Retinal pigment epithelial cell (primary cell): ENCODE results near the gene ID4.

Experiments
- DNase-seq: peaks from one replicate; pipeline ENCODE4 v3.0.0-alpha.2; 2010; ENCODE audit warnings: low read depth
- H3K4me3 ChIP-seq: 2 replicates; pipeline ENCODE4 v1.5.1; 2011; ENCODE audit warnings: mild to moderate bottlenecking, low read length, control low read depth, moderate library complexity
- CTCF ChIP-seq: conservative IDR thresholded peaks from 2 replicates; pipeline ENCODE4 v1.5.1; 2011; ENCODE audit warnings: low read depth, low read length, control low read depth, inconsistent platforms

Gene ID4

GRCh38 chr6:19833947-19834346 is 3.2 kb upstream of the ID4 start:
- no peak for DNase-seq
- H3K4me3 ChIP-seq, result no peak overlapping the region
- no peak for TF ChIP-seq CTCF

- no peak for DNase-seq
These were observed 2.3 kb upstream of the ID4 start for GRCh38 chr6:19834858-19835257.

GRCh38 chr6:19835605-19836004 is 1.6 kb upstream of the ID4 start:
- no peak for TF ChIP-seq CTCF
- H3K4me3 ChIP-seq, result no peak overlapping the region
- DNase-seq, result no peak

More at GRCh38 chr6:19834858-19835257, 2.3 kb upstream of the ID4 start:
- TF ChIP-seq CTCF, result no peak
- no peak overlapping the region for H3K4me3 ChIP-seq

- no peak for DNase-seq
- no peak for TF ChIP-seq CTCF
- H3K4me3 ChIP-seq, result peak overlapping the region; percentile 93
These were observed 606 bp downstream of the ID4 start for GRCh38 chr6:19837511-19838441.

GRCh38 chr6:19838442-19839236 is 1.5 kb downstream of the ID4 start:
- peak overlapping the region; percentile 93 for H3K4me3 ChIP-seq
- TF ChIP-seq CTCF, result no peak
- DNase-seq, result no peak

GRCh38 chr6:19839237-19839546 is 2.0 kb downstream of the ID4 start:
- no peak for DNase-seq
- H3K4me3 ChIP-seq, result peak overlapping the region; percentile 93
- no peak for TF ChIP-seq CTCF
